ENCODE data around the gene OOSP4A.

DNA sequence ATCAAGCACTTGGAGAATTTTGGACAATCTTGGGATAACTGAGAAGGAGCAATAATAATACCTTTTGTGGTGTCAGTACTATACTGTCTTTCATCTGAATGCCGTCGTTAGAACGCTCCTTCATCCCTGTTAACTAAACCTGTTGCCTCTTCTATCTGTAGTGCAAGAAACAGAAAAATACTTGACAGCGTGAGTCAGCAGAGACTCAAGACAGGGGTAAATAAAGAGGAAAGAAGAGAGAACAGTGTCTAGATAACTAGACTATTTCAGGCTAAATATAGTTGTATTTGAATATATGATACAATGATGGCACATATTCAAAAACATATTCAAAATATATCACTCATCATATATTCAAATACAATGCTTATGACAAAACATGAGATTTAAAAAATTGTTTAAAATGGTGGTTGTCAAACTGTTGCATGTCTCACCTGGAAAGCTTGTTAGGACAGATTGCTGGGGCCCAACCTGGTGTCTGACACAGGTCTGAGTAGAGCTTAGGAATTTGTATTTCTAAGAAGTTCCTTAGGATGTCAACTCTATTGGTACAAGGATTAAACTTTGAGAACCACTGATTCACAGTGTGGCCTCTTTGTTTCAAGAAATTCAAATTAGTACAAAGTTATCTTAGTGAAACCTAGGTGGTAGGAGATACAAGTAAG lies 17.4 kb downstream of the OOSP4A start:
- TF ChIP-seq CTCF (conservative IDR thresholded peaks at IDR 0.05 in 1 of 2, IDR thresholded peaks at IDR 0.05 in 1 of 2; ENCODE audit: low read depth in 1 of 2, low read length in 2 of 2) = no peak
- no peak for TF ChIP-seq EZH2 (IDR thresholded peaks at IDR 0.05; ENCODE audit: low read length, missing control alignments)

Data from fibroblast of lung (primary cell).